HG03521 (cell line): ENCODE results near the gene SLC16A3.
"Not testable (repeated sequence)": the region's sequence is repeated elsewhere in the genome, so short reads cannot be mapped to it uniquely, and the experiment has no call there.

Source experiments
- ATAC-seq: cut with Tn5 transposase; IDR thresholded peaks from one replicate; pipeline ENCODE4 v1.9.1; 2021; ENCODE audit warnings: mild to moderate bottlenecking, moderate library complexity; ENCODE audit not compliant: unreplicated experiment

Gene SLC16A3

DNA sequence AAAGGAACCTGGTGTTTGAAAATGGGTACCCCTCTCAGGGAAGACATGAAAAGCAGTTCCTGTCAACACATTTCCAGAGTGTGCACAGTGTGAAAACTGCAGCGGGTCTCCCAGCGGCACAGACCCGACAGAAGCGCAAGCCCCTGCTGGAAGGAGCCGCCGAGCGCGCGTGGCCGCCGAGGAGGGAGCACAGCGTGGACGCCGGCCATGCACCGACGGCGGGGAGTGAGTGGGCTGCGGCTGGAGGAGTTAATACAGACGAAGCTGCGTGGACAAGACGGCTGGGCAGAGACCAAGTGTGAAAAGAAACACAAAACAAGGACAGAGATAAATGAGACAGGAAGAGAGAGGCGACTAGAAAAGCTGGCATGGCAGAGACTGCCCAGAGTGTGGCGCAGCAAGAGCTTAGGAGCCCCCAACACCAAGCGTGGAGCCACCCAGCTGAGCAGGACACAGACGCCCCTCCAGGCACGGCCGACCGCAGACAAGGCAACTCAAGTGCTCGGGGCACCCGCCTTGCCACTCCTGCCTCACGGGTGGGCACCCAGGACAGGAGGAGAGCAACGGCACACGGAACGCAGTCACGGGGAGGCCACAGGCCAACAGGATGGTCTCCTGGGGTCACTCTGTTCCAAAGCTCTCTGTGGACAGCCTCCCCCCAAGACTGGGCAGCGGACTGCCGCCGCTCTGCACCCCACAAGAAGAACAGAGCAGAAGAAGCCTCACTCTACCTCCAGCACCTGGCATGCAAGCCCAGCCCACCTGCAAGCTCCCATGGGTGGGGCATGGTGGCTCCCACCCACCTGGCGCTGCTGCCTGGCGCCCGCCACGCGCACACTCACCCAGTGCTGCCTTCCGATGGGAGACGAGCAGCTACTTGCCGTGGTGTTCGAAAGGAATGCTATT, 16.5 kb downstream of the SLC16A3 start:
- no peak for ATAC-seq

DNA sequence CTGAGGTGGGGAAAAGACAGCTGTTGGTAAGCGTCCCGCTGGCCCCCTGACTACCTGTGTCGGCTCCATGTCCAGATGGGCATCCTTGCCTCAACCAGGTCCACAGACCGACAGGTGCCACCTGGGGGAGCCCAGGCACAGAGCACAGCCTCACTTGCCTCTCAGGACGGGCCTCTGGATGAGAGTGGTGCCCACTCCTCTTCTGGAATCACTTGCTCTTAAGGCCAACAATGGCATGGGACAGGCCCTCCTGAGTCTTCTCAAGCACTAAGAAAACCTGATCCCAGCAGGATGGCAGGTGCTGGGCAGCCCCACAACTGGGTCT, 17.2 kb downstream of the SLC16A3 start:
- no peak for ATAC-seq

DNA sequence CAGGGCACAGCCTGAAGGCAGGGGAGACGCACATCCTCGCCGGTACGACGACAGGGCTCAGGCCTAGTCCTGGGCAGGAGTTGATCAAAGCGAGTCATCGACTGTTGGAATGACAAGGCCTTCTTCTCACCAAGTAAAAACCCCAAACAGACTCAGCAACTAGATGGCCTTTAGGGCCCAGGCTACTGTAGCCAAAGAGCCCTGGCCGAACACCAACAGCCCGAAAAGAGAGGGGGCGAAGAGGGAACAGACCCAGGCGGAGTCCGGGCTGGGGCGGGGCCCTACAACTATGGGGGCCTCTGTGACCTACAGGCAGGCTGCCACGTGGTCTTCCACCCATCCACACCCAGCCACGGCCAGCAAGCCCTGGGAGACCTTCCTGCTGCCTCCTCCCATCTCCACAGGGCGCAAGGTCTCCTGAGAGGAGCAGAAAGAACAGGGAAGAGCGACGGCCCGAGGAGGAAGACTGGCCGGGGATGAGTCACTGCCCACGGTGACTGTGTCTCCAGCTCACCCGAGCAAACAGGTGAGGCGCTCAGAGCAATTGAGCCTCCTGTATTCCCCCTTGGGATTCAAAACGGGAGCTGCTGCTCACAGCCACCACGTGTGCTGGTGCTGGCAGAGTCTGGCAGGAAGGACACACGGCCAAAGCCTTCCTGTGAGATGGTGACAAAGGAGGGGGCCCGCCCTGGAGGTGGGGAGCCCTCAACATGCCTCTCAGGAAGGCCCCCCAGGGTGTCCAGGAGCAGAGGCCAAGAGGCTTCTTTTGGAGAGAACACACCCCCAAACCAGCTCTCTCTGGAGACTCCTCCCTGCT, 17.7 kb downstream of the SLC16A3 start:
- no peak for ATAC-seq

GRCh38 chr17:82247182-82247823, 18.5 kb downstream of the SLC16A3 start:
- ATAC-seq = no peak

DNA sequence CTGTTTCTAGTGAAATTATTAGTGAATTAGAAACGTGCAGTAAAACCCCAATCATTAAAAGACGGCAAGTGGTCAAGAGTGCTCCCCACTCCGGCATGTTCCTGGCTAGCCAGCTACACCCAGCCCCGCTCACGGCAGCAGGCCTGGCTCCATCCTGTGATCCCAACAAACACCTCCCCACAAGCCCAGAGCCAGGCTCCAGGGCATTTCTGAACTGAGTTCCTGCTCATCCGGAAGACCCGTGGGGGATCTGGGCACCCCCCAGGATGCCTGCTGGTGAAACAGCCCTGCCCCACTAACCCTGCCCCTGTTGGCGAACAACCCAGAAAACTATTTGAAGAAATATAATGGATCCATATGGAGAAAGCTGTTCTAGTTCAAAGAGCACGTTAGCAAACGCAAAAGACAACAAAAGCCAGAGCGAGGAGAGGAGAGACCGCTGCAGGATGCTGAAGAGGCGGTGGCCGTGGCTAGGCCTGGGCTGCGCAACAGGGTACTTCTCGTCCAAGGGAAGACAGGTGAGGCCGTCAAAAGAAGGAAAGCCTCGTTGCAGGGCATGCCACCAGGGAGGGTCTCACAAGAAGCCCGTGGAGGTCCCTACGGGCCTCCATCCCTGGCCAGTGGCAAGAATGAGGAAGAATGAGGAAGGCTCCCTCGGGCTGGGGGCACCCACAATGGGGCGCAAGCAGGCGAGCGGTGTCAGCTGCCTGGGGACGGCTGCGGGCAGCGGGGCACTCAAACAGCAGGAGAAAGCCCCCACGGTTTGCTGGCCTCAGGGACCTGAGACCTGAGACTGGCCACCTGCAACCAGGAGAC, 19.2 kb downstream of the SLC16A3 start:
- no peak for ATAC-seq

GRCh38 chr17:82248815-82249674, 20.2 kb downstream of the SLC16A3 start:
- ATAC-seq = no peak

- no peak for ATAC-seq
Observed at GRCh38 chr17:82249896-82250581, 21.2 kb downstream of the SLC16A3 start.

- ATAC-seq = no peak
Observed at GRCh38 chr17:82250868-82251500, 22.1 kb downstream of the SLC16A3 start.

DNA sequence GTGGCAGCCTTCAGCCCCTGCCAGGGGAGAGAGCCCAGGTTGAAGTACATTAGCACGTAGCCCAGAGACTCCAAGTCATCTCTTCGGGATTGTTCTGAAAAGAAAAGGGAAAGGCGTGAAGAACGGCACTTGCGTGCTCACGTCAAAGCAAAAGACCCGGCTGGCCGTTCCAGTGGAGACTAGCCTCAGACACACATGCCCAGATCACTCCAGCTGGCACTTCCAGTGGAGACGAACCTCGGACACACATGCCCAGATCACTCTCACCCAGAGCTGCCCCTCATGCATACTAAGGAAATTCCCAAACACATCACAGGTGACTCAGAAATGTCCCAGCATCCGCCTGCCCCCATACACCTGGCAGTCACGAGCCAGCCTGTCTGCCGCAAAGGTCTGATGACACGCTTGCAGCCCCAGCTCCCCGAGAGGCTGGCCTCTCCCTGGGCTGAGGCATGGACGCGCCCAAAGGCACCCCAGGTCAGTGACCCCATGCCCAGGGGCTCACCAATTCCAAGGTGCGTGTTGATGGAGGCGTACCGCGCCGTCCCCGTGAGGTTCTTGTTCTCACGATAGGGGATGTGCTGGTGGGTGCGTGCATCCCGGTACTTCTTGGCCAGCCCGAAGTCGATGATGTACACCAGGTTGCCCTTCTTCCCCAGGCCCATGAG, 23.8 kb downstream of the SLC16A3 start:
- ATAC-seq = no peak

GRCh38 chr17:82253179-82253544, 24.3 kb downstream of the SLC16A3 start:
- no peak for ATAC-seq

- not testable (repeated sequence) for ATAC-seq
Observed at GRCh38 chr17:82254096-82254495, 25.3 kb downstream of the SLC16A3 start.

DNA sequence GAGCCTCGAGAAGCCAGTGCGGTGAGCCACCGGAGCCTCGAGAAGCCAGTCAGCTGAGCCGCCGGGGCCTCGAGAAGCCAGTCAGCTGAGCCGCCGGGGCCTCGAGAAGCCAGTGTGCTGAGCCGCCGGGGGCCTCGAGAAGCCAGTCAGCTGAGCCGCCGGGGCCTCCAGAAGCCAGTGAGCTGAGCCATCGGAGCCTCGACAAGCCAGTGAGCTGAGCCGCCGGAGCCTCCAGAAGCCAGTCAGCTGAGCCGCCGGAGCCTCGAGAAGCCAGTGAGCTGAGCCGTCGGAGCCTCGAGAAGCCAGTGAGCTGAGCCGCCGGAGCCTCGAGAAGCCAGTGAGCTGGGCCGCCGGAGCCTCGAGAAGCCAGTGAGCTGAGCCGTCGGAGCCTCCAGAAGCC, 25.9 kb downstream of the SLC16A3 start:
- not testable (repeated sequence) for ATAC-seq

DNA sequence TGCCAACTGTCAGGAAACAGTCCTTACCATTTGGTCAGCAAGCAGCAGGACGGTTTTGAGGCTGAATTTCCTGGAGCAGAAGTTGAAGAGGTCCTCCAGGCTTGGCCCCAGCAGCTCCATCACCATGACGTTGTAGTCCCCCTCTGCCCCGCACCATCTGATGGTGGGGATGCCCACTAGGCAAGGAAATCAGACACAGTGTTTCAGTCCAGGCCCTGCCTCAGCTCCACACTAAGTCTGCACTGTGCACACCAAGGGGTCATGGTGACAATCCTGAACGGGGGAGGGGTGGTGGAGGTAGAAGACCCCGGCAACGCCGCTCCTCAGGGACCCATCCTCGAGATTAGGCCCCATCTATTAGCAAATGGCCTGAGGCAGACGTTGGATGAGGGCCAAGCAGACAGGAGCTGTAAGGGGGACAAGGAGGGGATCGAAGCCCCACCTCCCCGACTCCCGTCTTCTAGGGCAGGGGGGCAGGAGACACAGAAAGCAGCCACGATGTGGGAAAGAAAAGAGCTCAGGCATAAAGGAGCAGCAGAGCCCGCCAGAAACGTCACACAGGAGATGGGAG, 26.6 kb downstream of the SLC16A3 start:
- ATAC-seq = no peak

GRCh38 chr17:82256242-82256885, 27.5 kb downstream of the SLC16A3 start:
- ATAC-seq = no peak

DNA sequence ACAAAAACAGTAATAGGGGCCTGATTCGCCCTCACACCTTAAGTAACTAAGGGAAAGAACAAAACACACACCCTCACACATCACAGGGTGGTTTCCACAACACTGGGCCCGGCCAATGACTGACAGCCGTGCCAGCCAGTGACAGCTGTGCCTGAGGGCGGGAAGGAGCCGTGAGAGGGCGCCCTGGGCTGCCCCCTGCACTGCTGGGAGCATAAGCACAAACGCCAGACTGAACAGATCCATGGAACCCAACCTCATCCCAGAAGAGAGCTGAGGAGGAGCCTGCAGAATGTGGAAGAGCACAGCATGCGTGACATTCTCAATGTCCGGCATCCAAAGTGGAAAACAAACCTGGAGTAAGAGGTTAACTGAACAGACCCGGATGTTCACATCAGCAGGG, 28.6 kb downstream of the SLC16A3 start:
- no peak for ATAC-seq

DNA sequence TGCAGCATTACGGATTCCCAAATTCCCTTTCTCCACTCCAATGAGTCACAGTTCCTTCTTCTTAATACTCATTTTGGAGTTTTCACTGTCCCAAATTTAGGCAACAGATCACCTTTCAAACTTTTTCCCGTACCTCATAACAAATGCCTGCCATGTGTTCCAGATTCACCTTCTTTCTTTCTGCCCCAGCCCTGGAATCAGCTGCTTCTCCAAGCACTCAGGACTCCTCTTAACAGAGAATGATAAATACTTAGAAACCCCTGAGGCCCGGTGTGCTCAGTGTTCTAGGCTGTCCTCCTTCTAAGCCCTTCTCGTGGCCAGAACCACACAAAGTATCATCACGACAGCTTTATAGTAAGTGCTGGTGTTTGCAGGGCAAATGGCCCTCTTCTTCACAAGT, 29.7 kb downstream of the SLC16A3 start:
- no peak for ATAC-seq
